ENCODE results near the gene KCNMA1. TPM values are rescaled to one million over a fixed set of nuclear protein-coding genes. Genes with fewer than 3 reads are reported as not detected.

Gene KCNMA1
- total RNA-seq, 1 donor = 77.8 TPM

DNA sequence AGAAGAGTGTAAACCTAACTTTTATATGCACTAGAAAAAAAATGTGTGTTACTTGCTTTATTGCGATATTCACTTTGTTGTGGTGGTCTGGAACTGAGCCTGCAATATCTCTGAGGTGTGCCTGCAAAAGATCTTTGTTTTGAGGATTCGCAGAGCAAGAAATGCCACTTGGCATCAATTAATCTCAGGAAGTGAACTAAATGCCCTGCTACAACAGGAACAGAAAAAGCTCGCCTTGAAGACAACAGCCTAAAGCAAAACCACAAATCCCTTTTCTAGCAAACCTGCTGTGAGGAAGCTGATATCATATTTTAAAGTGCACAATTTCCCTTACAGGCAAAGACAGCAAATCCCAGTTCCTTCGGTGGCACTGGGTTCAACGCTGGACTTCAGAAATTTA lies 675.8 kb downstream of the KCNMA1 start:
- Histone ChIP-seq H3K4me2 (ENCODE audit: insufficient read depth, low read length) (no peak overlapping the region), H3K4me3 (ENCODE audit: insufficient read depth, low read length) (no peak overlapping the region), H3K27me3 (ENCODE audit: insufficient read depth, low read length) (no peaks in the 10 kb centered on the region), H3K4me1 (ENCODE audit: insufficient read depth, low read length) (no peaks in the 10 kb centered on the region), H3K9me3 (ENCODE audit: low read depth, low read length) (no peaks in the 10 kb centered on the region), H3K79me2 (ENCODE audit: insufficient read depth, low read length) (no peaks in the 10 kb centered on the region), H3K27ac (ENCODE audit: low read depth, low read length) (no peak overlapping the region), H2AFZ (ENCODE audit: low read length) (no peak overlapping the region), H3K36me3 (ENCODE audit: insufficient read depth, low read length) (no peaks in the 10 kb centered on the region), H4K20me1 (ENCODE audit: insufficient read depth, low read length) (no peaks in the 10 kb centered on the region)
- TF ChIP-seq, protein P1, sequence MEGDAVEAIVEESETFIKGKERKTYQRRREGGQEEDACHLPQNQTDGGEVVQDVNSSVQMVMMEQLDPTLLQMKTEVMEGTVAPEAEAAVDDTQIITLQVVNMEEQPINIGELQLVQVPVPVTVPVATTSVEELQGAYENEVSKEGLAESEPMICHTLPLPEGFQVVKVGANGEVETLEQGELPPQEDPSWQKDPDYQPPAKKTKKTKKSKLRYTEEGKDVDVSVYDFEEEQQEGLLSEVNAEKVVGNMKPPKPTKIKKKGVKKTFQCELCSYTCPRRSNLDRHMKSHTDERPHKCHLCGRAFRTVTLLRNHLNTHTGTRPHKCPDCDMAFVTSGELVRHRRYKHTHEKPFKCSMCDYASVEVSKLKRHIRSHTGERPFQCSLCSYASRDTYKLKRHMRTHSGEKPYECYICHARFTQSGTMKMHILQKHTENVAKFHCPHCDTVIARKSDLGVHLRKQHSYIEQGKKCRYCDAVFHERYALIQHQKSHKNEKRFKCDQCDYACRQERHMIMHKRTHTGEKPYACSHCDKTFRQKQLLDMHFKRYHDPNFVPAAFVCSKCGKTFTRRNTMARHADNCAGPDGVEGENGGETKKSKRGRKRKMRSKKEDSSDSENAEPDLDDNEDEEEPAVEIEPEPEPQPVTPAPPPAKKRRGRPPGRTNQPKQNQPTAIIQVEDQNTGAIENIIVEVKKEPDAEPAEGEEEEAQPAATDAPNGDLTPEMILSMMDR (IDR thresholded peaks at IDR 0.05; ENCODE audit: extremely low read depth, low read depth, low read length) = no peak
- DNase-seq (ENCODE audit: insufficient read length, low spot score, missing footprints) = no peak

DNA sequence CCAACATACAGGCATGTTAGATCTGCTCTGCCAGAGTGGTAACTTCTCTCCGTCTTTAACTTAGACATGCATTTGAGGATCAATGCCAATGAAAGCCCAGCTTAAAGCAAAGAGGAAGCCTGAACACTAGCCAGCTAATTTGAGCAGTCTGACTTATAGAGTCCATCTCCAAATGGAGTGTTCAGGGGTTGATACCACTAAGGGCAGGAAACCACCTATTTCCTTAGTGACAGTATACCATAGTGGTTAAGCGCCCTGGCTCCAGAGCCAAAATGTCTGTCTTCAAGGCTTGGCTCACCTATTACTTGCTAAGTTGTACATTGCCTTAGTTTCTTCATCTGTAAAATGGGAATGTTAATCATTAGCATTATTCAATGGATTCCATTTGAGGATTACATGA lies 678.5 kb downstream of the KCNMA1 start:
- H4K20me1 ChIP-seq (ENCODE audit: insufficient read depth, low read length) = no peaks in the 10 kb centered on the region
- no peaks in the 10 kb centered on the region for H3K79me2 ChIP-seq (ENCODE audit: insufficient read depth, low read length)
- H3K27me3 ChIP-seq (ENCODE audit: insufficient read depth, low read length) = no peaks in the 10 kb centered on the region
- no peak overlapping the region for H2AFZ ChIP-seq (ENCODE audit: low read length)
- no peak overlapping the region for H3K27ac ChIP-seq (ENCODE audit: low read depth, low read length)
- TF ChIP-seq, protein P1 (IDR thresholded peaks at IDR 0.05; ENCODE audit: extremely low read depth, low read depth, low read length) = no peak
- no peak for DNase-seq (ENCODE audit: insufficient read length, low spot score, missing footprints)
- no peaks in the 10 kb centered on the region for H3K9me3 ChIP-seq (ENCODE audit: low read depth, low read length)
- H3K4me3 ChIP-seq (ENCODE audit: insufficient read depth, low read length) = no peak overlapping the region
- H3K4me1 ChIP-seq (ENCODE audit: insufficient read depth, low read length) = no peaks in the 10 kb centered on the region
- no peak overlapping the region for H3K4me2 ChIP-seq (ENCODE audit: insufficient read depth, low read length)
- H3K36me3 ChIP-seq (ENCODE audit: insufficient read depth, low read length) = no peaks in the 10 kb centered on the region

DNA sequence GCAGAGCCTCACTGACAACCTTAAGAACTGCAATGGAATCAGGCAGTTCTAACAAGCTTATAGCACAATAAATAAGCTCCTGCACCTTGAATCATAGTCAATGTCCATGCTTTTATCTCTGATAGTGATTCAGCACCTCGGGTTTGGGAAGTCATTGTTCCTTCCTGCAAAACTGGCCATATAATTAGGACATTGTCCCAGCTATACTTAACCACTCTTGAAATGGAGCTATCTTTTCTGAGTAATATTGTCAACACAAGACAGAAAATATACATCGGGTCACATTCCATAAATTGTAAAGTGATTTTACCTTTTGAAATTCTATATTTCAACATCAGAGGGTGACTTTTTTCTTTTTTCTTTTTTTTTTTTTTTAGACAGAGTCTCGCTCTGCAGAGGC lies 682.8 kb downstream of the KCNMA1 start:
- H4K20me1 ChIP-seq (ENCODE audit: insufficient read depth, low read length) = no peaks in the 10 kb centered on the region
- no peak overlapping the region for H3K4me2 ChIP-seq (ENCODE audit: insufficient read depth, low read length)
- no peaks in the 10 kb centered on the region for H3K9me3 ChIP-seq (ENCODE audit: low read depth, low read length)
- no peak overlapping the region for H2AFZ ChIP-seq (ENCODE audit: low read length)
- DNase-seq (ENCODE audit: insufficient read length, low spot score, missing footprints) = no peak
- H3K27me3 ChIP-seq (ENCODE audit: insufficient read depth, low read length) = no peaks in the 10 kb centered on the region
- H3K4me3 ChIP-seq (ENCODE audit: insufficient read depth, low read length) = no peak overlapping the region
- H3K36me3 ChIP-seq (ENCODE audit: insufficient read depth, low read length) = no peaks in the 10 kb centered on the region
- TF ChIP-seq, protein P1 (IDR thresholded peaks at IDR 0.05; ENCODE audit: extremely low read depth, low read depth, low read length) = no peak
- no peak overlapping the region for H3K27ac ChIP-seq (ENCODE audit: low read depth, low read length)
- peaks cover 9% of the 10 kb centered on the region for H3K4me1 ChIP-seq (ENCODE audit: insufficient read depth, low read length)
- H3K79me2 ChIP-seq (ENCODE audit: insufficient read depth, low read length) = no peaks in the 10 kb centered on the region

DNA sequence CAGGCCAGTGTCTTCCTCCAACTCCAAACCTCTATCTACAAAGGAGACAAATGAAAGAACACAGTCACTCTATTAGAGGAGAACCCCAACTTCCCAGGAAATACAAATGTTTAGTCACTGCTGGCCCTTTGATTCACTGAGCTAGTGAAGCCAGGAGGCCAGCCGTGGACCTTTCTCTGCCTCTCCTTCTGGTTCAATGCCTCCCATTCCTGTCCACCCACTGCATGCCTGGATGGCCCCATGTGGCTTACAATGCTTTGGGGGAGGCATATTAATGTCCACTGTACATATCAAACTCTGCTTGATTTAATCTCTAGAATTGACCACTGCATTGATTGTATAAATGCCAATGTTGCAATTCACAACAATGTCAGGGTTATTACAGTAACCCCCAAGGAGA lies 687.3 kb downstream of the KCNMA1 start:
- peaks cover 21% of the 10 kb centered on the region for H3K4me1 ChIP-seq (ENCODE audit: insufficient read depth, low read length)
- DNase-seq (ENCODE audit: insufficient read length, low spot score, missing footprints) = no peak

More for the DNA sequence above, 687.3 kb downstream of the KCNMA1 start:
- Histone ChIP-seq H2AFZ (ENCODE audit: low read length) (no peak overlapping the region), H4K20me1 (ENCODE audit: insufficient read depth, low read length) (no peaks in the 10 kb centered on the region), H3K27ac (ENCODE audit: low read depth, low read length) (no peak overlapping the region), H3K79me2 (ENCODE audit: insufficient read depth, low read length) (no peaks in the 10 kb centered on the region), H3K4me2 (ENCODE audit: insufficient read depth, low read length) (no peak overlapping the region), H3K36me3 (ENCODE audit: insufficient read depth, low read length) (no peaks in the 10 kb centered on the region), H3K9me3 (ENCODE audit: low read depth, low read length) (no peaks in the 10 kb centered on the region), H3K27me3 (ENCODE audit: insufficient read depth, low read length) (no peaks in the 10 kb centered on the region), H3K4me3 (ENCODE audit: insufficient read depth, low read length) (no peak overlapping the region)
- TF ChIP-seq, protein P1 (IDR thresholded peaks at IDR 0.05; ENCODE audit: extremely low read depth, low read depth, low read length) = no peak

Measured in osteoblast (primary cell).